Glomerular visceral epithelial cell (primary cell): ENCODE data around the gene DCTD.

ENCODE experiments used
- DNase-seq: peaks from one replicate; pipeline ENCODE4 v3.0.0-alpha.2; 2016; ENCODE audit errors: extremely low spot score

DCTD gene

DNA sequence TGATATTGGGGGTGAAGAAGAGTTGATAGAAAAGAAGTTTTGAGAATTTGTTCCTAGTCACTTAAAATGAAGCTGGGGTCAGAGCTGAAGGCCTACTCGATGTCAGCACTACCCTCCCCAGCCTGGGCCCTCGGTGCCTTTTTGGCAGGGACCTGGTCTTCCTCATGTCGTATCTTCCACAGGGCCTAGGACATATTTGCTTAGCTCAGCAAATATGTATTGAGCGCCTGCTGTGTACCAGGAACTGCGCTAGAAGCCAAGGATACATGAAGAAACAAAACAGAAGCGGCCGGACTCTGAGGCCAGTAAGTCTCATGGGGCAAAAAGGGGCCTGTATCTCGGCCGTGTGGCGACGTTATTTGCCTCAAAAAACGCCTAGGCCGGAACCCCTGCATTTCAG lies 44.3 kb downstream of the DCTD start:
- no peak for DNase-seq

DNA sequence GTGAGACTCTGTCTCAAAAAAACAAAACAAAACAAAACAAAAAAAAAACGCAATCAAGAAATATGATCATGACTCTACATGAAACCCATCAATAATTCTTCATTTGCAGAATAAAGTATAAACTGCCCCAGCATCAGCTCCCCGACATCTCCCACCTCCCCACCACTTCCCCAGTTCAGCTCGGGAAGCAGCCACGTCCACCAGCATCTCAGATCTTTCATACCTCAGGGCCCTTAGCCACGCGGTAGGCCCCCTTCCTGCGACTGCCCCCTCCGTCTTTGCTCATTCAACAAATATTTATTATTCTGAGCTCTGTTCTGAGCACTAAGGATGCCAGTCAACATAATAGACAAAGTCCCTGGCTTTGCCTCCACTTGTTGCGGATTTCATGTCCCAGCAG lies 45.6 kb downstream of the DCTD start:
- no peak for DNase-seq

- no peak for DNase-seq
Measured at GRCh38 chr4:182869697-182870096, 47.5 kb downstream of the DCTD start.

DNA sequence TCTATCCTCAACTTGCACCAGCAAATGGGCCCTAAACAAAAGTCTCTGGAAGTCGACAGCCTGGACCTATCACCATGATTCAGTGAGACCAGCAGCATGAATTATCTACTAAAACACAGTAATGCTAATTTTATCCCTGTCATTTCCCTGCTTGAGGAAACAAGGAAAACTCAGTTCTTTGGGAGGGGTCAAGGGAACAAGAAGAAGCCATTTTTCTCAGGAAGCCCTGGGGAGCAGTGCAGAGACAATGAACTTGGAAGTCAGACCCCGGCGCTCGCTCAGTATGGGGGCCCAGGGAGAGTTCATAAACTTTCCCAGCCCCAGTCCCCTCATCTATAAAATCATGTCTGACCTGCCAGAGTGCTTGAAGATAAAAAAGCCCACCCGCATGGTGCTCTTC lies 50.4 kb downstream of the DCTD start:
- DNase-seq, result no peak

GRCh38 chr4:182863501-182863900 lies 53.7 kb downstream of the DCTD start:
- DNase-seq, result no peak

DNA sequence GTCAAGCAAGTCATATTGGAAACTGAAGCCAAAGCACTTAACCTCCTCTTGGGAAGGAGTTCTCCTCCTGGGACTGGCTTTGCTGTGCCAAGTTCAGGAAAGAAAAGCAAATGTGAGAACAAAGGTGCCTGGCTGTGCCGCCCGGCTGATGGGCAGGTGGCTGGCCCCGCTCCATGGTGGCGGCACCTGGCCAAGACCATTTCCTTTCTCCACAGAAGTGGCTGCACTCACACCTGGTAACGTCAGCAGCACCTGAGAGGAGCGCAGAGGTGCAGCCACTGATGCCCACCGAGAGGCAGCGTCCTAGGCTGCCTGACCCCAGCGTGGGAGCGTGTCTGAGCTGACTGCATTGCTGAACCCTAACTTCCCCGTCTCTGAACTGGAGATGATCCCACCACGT lies 54.3 kb downstream of the DCTD start:
- DNase-seq, result no peak

DNA sequence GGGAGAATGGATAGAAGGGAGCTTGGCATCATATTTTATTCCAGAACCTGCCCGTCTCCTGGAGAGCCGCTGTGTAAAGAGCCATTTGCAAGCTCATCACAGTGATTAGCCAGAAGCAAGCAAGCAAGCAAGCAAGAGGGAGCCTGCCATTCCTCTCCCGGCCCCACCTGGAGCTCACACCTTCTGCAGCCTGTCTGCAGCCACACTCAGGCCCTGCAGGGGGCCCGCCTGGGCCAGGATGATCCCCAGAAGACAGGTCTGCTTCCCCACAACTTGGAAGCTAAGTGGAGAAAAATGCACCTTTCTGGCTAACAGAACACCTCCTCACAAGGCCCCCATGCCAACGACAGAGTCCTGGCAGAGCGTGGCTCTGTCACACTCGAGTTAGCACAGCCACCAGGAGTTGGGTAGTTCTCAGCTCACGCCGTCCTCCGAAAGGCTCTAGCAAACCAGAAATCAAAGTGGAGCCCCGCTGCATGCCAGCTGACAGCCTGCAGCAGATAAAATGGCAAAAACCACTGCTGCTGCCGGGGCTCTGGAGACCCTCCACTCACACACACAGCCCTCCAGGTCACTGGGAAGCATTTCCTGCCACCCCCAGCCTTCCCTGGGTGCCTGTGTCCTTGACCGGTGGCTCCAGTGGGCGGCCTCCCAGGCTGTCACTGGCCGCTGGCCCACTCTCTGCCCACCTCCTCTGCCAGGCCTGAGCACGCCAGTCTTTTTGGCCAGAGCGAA lies 54.9 kb downstream of the DCTD start:
- no peak for DNase-seq

DNA sequence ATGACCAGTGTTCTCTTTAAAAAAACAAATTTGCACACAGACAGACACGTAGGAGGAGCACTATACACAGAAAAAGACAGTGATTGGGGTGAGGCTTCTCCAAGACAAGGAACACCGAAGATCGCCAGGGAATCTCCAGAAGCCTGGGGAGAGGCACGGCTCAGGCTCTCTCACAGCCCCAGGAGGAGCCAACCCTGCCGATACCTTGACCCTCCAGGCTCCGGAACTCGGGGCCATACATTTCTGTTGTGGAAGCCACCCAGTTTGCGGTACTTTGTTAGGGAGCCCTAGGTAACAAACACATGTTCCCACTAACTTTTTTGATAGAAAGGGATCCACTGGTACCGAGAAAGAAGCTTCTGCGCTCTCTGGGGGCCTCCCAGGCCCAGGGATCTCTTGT lies 55.8 kb downstream of the DCTD start:
- DNase-seq, result no peak

DNA sequence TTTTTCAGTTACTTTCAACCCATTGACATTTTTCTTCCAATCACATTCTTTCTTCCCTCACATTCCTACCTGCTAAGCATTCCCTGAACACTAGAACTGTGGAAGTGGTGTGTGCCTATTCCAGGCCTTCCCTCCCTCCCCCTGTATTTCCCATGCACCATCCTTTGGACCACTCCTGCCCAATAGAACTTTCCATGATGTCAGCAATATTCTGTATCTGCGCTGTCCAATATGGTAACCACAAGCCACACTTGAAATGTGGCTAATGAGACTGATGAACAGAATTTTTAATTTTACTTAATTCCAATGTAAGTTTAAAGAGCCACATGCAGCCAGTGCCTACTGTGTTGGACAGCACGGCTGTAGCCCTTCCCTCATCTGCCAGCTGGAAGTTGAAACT lies 57.5 kb downstream of the DCTD start:
- DNase-seq, result no peak

DNA sequence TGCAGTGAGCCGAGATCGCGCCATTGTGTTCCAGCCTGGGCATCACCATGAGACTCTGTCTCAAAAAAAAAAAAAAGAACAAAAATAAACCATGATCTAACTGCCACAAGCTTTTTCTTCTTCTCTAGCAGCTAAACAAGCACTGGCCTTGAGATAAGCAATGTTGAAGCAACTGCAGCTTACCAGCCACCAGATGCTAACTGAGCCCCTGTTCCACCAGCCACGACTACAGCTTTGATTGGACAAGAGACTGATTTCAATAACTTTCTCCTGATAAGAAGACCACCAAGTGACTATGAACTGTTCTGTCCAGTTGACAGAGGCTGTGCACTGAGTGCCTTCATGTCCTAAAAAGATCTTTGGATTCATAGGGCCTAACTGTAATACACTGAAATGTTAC lies 58.5 kb downstream of the DCTD start:
- DNase-seq, result no peak

GRCh38 chr4:182856862-182857261 lies 60.3 kb downstream of the DCTD start:
- no peak for DNase-seq

- no peak for DNase-seq
Measured at GRCh38 chr4:182855877-182856276, 61.3 kb downstream of the DCTD start.

DNA sequence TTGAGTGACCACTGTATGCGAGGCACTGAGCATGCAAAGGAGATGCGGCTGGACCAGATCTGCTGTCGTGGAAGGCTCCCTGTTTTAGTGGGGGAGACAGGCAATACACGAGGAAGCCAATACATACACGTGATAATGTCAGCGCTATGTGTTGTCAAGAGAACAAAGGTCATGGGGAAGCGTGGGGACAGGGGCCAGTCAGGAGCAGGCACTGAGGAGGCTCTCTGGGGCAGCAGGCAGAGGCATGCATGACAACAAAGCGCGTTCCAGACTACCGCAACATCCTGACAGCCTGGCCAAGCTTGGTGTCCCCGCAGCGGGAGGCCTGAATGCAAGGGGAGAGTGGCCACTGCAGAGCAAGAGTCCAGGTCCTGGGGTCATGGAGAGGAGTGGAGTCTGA lies 61.9 kb downstream of the DCTD start:
- no peak for DNase-seq

DNA sequence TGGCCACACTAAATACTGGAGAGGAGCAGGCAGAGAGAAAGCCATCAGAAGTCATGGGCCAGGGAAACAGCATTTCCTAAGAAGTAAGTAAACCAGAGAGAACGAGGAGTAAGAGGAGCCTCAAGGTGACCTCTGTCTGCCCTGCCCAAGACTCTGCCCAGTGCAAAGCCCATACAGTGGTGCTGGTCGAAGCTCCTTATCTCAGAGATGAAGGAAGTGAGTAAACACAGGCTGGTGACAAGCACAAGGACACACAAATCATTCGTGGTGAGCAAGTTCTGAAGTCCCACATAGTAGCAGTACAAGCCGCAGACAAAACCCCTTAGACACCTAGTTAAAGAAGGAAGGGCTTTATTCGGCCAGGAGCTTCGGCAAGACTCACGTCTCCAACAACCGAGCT lies 62.7 kb downstream of the DCTD start:
- no peak for DNase-seq

GRCh38 chr4:182853731-182854330 lies 63.4 kb downstream of the DCTD start:
- no peak for DNase-seq

- no peak for DNase-seq
Measured at GRCh38 chr4:182848685-182849084, 68.5 kb downstream of the DCTD start.

- no peak for DNase-seq
Measured at GRCh38 chr4:182847576-182848450, 69.4 kb downstream of the DCTD start.

- DNase-seq, result no peak
Measured at GRCh38 chr4:182846036-182846435, 71.2 kb downstream of the DCTD start.

DNA sequence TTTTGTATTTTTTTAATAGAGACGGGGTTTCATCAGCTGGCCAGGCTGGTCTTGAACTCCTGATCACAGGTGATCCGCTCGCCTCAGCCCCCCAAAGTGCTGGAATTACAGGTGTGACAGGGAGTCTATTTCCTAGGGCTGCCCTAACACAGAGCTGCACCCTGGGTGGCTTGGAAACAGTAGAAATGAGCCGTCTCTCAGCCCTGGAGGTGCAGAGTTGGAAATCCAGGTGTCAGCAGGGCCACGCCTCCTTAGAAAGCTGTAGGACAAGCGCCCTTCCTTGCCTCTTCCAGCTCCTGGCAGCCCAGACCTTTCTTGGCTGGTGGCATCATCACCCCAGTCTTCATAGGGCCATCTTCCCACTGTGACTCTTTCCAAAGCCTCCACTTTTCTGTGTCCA lies 71.6 kb downstream of the DCTD start:
- DNase-seq, result no peak

DNA sequence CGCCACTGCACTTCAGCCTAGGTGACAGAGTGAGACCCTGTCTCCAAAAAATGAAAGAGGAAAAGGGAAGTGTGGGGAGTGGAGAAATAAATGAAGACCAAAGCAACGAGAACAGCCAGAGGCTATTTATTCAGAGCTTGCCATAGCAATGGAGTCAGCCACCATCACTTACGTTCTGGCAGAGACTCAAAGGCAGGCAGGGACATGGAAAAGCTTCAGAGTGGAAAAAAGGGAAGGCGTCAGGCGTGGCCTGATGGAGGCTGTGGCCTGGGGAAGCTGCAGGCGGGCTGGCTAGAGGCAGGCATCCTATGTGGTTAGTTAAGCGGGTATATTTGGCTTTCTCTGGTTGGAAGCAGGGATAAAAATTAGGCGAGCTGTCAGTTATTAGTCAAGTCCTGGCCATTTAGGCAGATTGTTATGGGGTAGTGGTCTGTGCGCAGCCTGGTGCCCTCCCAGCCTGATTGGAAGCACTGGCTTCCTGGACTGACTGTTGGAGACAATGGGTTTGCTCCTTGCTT lies 73.3 kb downstream of the DCTD start:
- no peak for DNase-seq

DNA sequence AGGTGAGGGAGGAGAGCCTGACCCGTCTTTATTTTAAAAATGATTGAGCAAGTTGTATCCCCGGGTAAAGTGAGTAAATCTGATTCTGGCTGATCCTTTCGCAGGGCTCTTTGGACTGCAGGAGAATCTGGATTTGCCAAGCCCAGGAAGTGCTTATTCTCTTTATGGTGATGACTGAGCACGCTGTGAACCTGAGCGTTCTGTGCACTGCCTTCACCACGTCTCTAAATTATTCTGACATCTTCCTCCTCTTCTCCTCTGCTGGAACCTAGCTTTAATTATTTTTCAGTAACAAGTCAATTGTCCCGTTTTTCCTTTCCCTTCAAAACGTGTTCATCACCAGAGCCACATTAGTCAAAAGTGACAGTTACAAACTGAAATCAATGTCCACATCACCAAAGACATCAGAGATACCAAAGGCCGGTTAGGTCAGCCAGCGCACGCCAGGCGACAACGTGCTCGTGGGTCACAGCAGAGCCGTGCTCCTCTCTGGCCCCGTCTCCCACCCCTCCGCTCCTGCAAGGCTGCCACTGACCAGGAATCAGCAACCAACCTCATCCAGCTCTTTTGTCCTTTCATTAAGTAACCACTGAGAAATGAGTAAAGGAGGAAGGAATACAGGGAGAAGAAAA lies 74.3 kb downstream of the DCTD start:
- DNase-seq, result no peak

DNA sequence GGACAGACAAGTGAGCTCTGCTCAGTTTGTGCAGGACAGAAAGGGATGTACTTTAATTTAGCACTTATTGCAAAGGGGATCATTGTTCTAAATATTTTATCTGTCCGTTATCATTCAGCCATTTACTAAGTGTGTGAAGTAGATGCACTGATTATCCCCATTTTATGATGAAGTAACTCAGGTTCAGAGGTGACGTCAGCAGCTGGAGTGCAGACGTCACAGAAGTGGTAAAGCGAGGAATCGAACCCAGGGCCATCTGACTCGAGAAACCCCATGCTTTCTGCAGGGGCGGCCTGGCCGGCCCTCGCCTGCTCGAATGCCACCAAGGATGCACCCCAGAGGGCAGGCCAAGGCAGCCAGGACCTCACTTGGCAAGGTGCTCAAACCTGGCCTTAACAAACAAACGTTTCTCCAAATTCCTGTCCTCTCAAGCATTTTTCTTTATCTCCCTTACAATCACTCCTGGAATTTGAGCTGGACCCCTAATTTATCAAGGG lies 75.0 kb downstream of the DCTD start:
- DNase-seq, result no peak
